Measurements from ENCODE around the gene CDR2L. TPM values are rescaled to one million over a fixed set of nuclear protein-coding genes. Genes with fewer than 3 reads are reported as not detected.
A peak's percentile ranks its signal among the peaks of the same experiment; 100 is the strongest.

CDR2L gene
- total and polyA plus RNA-seq, 3 experiments from 2014 or later = 0.06 to 1.7 (median 1.5) TPM

GRCh38 chr17:74970395-74970794 lies 17.0 kb upstream of the CDR2L start:
- H3K36me3 ChIP-seq (ENCODE audit: insufficient read depth, low read length) = no peaks in the 10 kb centered on the region
- H3K4me1 Mint-ChIP-seq = peaks cover 5 to 20% (median 6%) of the 10 kb centered on the region in 3 donors
- no peaks in the 10 kb centered on the region for H3K9me3 ChIP-seq (ENCODE audit: low read length)
- H3K4me3 Mint-ChIP-seq = peak overlapping the region; percentile 23 to 82 (median 58)
- H3K4me3 ChIP-seq (ENCODE audit: low read length) = no peak overlapping the region
- H3K27ac ChIP-seq (ENCODE audit: low read depth, low read length) = no peak overlapping the region
- ChIA-PET POLR2A (no interaction called here), CTCF (interaction anchor here (8.4 kb wide), 1 partner anchor 11 kb away, joined by 84 read pairs; no protein-coding TSS in a partner anchor)
- peaks cover 2 to 14% of the 10 kb centered on the region in 2 donors for H3K27me3 Mint-ChIP-seq
- H3K36me3 Mint-ChIP-seq = peaks cover 0 to 1% (median 0%) of the 10 kb centered on the region in 3 donors
- H3K4me1 ChIP-seq (ENCODE audit: insufficient read depth, low read length) = peaks cover 13% of the 10 kb centered on the region
- H3K27me3 ChIP-seq (ENCODE audit: insufficient read depth, low read length, poor library complexity, severe bottlenecking) = peaks cover 8% of the 10 kb centered on the region
- H3K27ac Mint-ChIP-seq = peak overlapping the region in 2 of 8 donors; percentile 4 to 14
- DNase-seq = no peak
- H3K9me3 Mint-ChIP-seq = no peaks in the 10 kb centered on the region

- Histone ChIP-seq H3K27me3 (ENCODE audit: insufficient read depth, low read length, poor library complexity, severe bottlenecking) (peaks cover 8% of the 10 kb centered on the region), H3K4me3 (ENCODE audit: low read length) (no peak overlapping the region), H3K27ac (ENCODE audit: low read depth, low read length) (no peak overlapping the region), H3K9me3 (ENCODE audit: low read length) (no peaks in the 10 kb centered on the region), H3K36me3 (ENCODE audit: insufficient read depth, low read length) (no peaks in the 10 kb centered on the region), H3K4me1 (ENCODE audit: insufficient read depth, low read length) (peaks cover 13% of the 10 kb centered on the region)
- H3K4me1 Mint-ChIP-seq = peaks cover 5 to 20% (median 6%) of the 10 kb centered on the region in 3 donors
- peaks cover 0 to 1% (median 0%) of the 10 kb centered on the region in 3 donors for H3K36me3 Mint-ChIP-seq
- CTCF ChIA-PET = interaction anchor here (1.0 to 8.4 kb wide), 7 partner anchors 11 to 318 kb away, joined by 3 to 84 read pairs (median 6); partner anchors contain the start of genes CDR2L, MRPL58 and SLC25A19
- POLR2A ChIA-PET = interaction anchor here (0.6 kb wide), 1 partner anchor 201 kb away, joined by 3 read pairs; no protein-coding TSS in a partner anchor
- no peak for DNase-seq
- H3K27me3 Mint-ChIP-seq = peaks cover 4 to 19% of the 10 kb centered on the region in 2 donors
- peak overlapping the region in 3 of 8 donors; percentile 4 to 72 (median 29) for H3K27ac Mint-ChIP-seq
- peak overlapping the region; percentile 59 to 89 (median 69) for H3K4me3 Mint-ChIP-seq
- H3K9me3 Mint-ChIP-seq = no peaks in the 10 kb centered on the region
These were observed 16.2 kb upstream of the CDR2L start for GRCh38 chr17:74971069-74971841.

GRCh38 chr17:74971842-74972106 lies 15.7 kb upstream of the CDR2L start:
- H3K36me3 ChIP-seq (ENCODE audit: insufficient read depth, low read length) = no peaks in the 10 kb centered on the region
- H3K36me3 Mint-ChIP-seq = peaks cover 0 to 1% (median 0%) of the 10 kb centered on the region in 3 donors
- H3K27me3 Mint-ChIP-seq = peaks cover 4 to 21% of the 10 kb centered on the region in 2 donors
- H3K27ac ChIP-seq (ENCODE audit: low read depth, low read length) = no peak overlapping the region
- no peaks in the 10 kb centered on the region for H3K9me3 Mint-ChIP-seq
- H3K27me3 ChIP-seq (ENCODE audit: insufficient read depth, low read length, poor library complexity, severe bottlenecking) = peaks cover 8% of the 10 kb centered on the region
- CTCF ChIA-PET = interaction anchor here (1.0 to 8.4 kb wide), 7 partner anchors 12 to 318 kb away, joined by 3 to 84 read pairs (median 6); partner anchors contain the start of genes CDR2L, MRPL58 and SLC25A19
- H3K27ac Mint-ChIP-seq = no peak overlapping the region
- no peak for DNase-seq
- no peaks in the 10 kb centered on the region for H3K9me3 ChIP-seq (ENCODE audit: low read length)
- peaks cover 13% of the 10 kb centered on the region for H3K4me1 ChIP-seq (ENCODE audit: insufficient read depth, low read length)
- peak overlapping the region; percentile 59 to 89 (median 68) for H3K4me3 Mint-ChIP-seq
- H3K4me3 ChIP-seq (ENCODE audit: low read length) = no peak overlapping the region
- POLR2A ChIA-PET = interaction anchor here (0.5 to 0.6 kb wide), 2 partner anchors 125 to 200 kb away, joined by 3 read pairs; no protein-coding TSS in a partner anchor
- H3K4me1 Mint-ChIP-seq = peaks cover 5 to 20% (median 6%) of the 10 kb centered on the region in 3 donors

GRCh38 chr17:74972107-74972972 lies 15.1 kb upstream of the CDR2L start, which contains the start of gene HID1:
HID1 (minus strand) TSS chr17:74972759; CDS start chr17:74972656, 103 bp downstream.
- CTCF ChIA-PET = interaction anchor here (0.6 to 8.4 kb wide), 8 partner anchors 12 to 317 kb away, joined by 3 to 84 read pairs (median 4); partner anchors contain the start of genes CDR2L, MRPL58 and SLC25A19
- Mint-ChIP-seq H3K27ac (peak within 1 kb of the TSS in 5 of 8 donors; percentile 48 to 88 (median 68)), H3K4me3 (peak within 1 kb of the TSS; percentile 79 to 90 (median 84)), H3K27me3 (peaks cover 4 to 22% of the 10 kb centered on the region in 2 donors), H3K36me3 (peaks cover 0 to 1% (median 0%) of the 10 kb centered on the region in 3 donors), H3K4me1 (peaks cover 5 to 20% (median 6%) of the 10 kb centered on the region in 3 donors), H3K9me3 (no peaks in the 10 kb centered on the region)
- peaks cover 8% of the 10 kb centered on the region for H3K27me3 ChIP-seq (ENCODE audit: insufficient read depth, low read length, poor library complexity, severe bottlenecking)
- peak; percentile 69 to 87 (median 77) for DNase-seq
- no peak within 1 kb of the TSS for H3K27ac ChIP-seq (ENCODE audit: low read depth, low read length)
- H3K9me3 ChIP-seq (ENCODE audit: low read length) = no peaks in the 10 kb centered on the region
- no peaks in the 10 kb centered on the region for H3K36me3 ChIP-seq (ENCODE audit: insufficient read depth, low read length)
- POLR2A ChIA-PET = interaction anchor here (0.5 to 1.6 kb wide), 3 partner anchors 11 to 124 kb away, joined by 3 to 6 read pairs (median 6); partner anchors contain the start of gene MRPL58
- peak within 1 kb of the TSS; percentile 64 for H3K4me3 ChIP-seq (ENCODE audit: low read length)
- peaks cover 13% of the 10 kb centered on the region for H3K4me1 ChIP-seq (ENCODE audit: insufficient read depth, low read length)

GRCh38 chr17:74972973-74973328 lies 14.5 kb upstream of the CDR2L start:
- H3K4me3 ChIP-seq (ENCODE audit: low read length) = peak overlapping the region; percentile 64
- CTCF ChIA-PET = interaction anchor here (1.2 to 8.4 kb wide), 5 partner anchors 13 to 228 kb away, joined by 3 to 84 read pairs (median 7); partner anchors contain the start of genes CDR2L and MRPL58
- POLR2A ChIA-PET = interaction anchor here (1.4 to 1.6 kb wide), 2 partner anchors 11 to 39 kb away, joined by 6 read pairs; partner anchors contain the start of gene MRPL58

GRCh38 chr17:74975943-74976342 lies 11.5 kb upstream of the CDR2L start:
- H3K4me3 ChIP-seq (ENCODE audit: low read length) = no peak overlapping the region
- POLR2A ChIA-PET = interaction anchor here (0.9 kb wide), 1 partner anchor 58 kb away, joined by 3 read pairs; no protein-coding TSS in a partner anchor
- Mint-ChIP-seq H3K27ac (no peak overlapping the region), H3K4me1 (peaks cover 6 to 17% (median 8%) of the 10 kb centered on the region in 3 donors), H3K36me3 (peaks cover 0 to 1% (median 0%) of the 10 kb centered on the region in 3 donors), H3K9me3 (no peaks in the 10 kb centered on the region), H3K4me3 (no peak overlapping the region), H3K27me3 (peaks cover 5 to 22% of the 10 kb centered on the region in 2 donors)
- H3K27ac ChIP-seq (ENCODE audit: low read depth, low read length) = no peak overlapping the region
- H3K36me3 ChIP-seq (ENCODE audit: insufficient read depth, low read length) = no peaks in the 10 kb centered on the region
- CTCF ChIA-PET = interaction anchor here (0.7 to 8.4 kb wide), 3 partner anchors 16 to 37 kb away, joined by 3 to 84 read pairs (median 3); partner anchors contain the start of gene MRPL58
- peaks cover 11% of the 10 kb centered on the region for H3K27me3 ChIP-seq (ENCODE audit: insufficient read depth, low read length, poor library complexity, severe bottlenecking)
- no peak for DNase-seq
- no peaks in the 10 kb centered on the region for H3K9me3 ChIP-seq (ENCODE audit: low read length)
- H3K4me1 ChIP-seq (ENCODE audit: insufficient read depth, low read length) = peaks cover 17% of the 10 kb centered on the region

More at GRCh38 chr17:74972973-74973328, 14.5 kb upstream of the CDR2L start:
- Mint-ChIP-seq H3K4me3 (peak overlapping the region; percentile 79 to 90 (median 84)), H3K4me1 (peaks cover 5 to 20% (median 6%) of the 10 kb centered on the region in 3 donors), H3K36me3 (peaks cover 0 to 1% (median 0%) of the 10 kb centered on the region in 3 donors), H3K27me3 (peaks cover 4 to 22% of the 10 kb centered on the region in 2 donors), H3K27ac (peak overlapping the region in 5 of 8 donors; percentile 48 to 88 (median 68)), H3K9me3 (no peaks in the 10 kb centered on the region)
- Histone ChIP-seq H3K4me1 (ENCODE audit: insufficient read depth, low read length) (peaks cover 13% of the 10 kb centered on the region), H3K27ac (ENCODE audit: low read depth, low read length) (no peak overlapping the region), H3K9me3 (ENCODE audit: low read length) (no peaks in the 10 kb centered on the region), H3K36me3 (ENCODE audit: insufficient read depth, low read length) (no peaks in the 10 kb centered on the region), H3K27me3 (ENCODE audit: insufficient read depth, low read length, poor library complexity, severe bottlenecking) (peaks cover 10% of the 10 kb centered on the region)
- no peak for DNase-seq

GRCh38 chr17:74977802-74978201 lies 9.6 kb upstream of the CDR2L start:
- no peaks in the 10 kb centered on the region for H3K9me3 Mint-ChIP-seq
- POLR2A ChIA-PET = no interaction called here
- Histone ChIP-seq H3K9me3 (ENCODE audit: low read length) (no peaks in the 10 kb centered on the region), H3K4me1 (ENCODE audit: insufficient read depth, low read length) (peaks cover 20% of the 10 kb centered on the region), H3K27me3 (ENCODE audit: insufficient read depth, low read length, poor library complexity, severe bottlenecking) (peaks cover 11% of the 10 kb centered on the region), H3K27ac (ENCODE audit: low read depth, low read length) (no peak overlapping the region), H3K4me3 (ENCODE audit: low read length) (no peak overlapping the region), H3K36me3 (ENCODE audit: insufficient read depth, low read length) (no peaks in the 10 kb centered on the region)
- H3K4me1 Mint-ChIP-seq = peaks cover 16 to 22% (median 18%) of the 10 kb centered on the region in 3 donors
- peaks cover 7 to 22% of the 10 kb centered on the region in 2 donors for H3K27me3 Mint-ChIP-seq
- H3K27ac Mint-ChIP-seq = no peak overlapping the region
- no peak for DNase-seq
- peaks cover 0 to 1% (median 0%) of the 10 kb centered on the region in 3 donors for H3K36me3 Mint-ChIP-seq
- H3K4me3 Mint-ChIP-seq = peak overlapping the region in 1 of 7 donors; percentile 48
- CTCF ChIA-PET = interaction anchor here (3.7 kb wide), 1 partner anchor 17 kb away, joined by 12 read pairs; no protein-coding TSS in a partner anchor

All from CD8-positive, alpha-beta memory T cell (primary cell).